ENCODE measurements around the gene TXLNB.

DNA sequence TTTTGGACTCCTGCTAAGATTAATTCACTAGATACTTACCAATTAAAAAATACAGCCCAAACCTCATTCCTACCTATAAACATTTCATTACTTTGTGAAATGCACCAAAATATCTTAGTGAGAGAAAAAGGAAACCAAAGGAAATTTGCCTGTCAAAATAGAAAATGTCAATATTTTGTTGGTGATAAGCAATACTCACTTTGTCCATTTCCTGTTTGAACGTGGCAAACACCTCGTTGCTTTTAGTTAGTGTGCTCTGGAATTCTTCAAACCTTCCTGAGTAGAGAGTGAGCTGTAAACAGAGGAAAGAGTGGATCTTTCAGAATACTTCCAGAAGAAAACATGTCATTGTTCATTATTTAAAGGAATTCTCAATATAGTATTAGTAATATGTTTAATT lies 44.2 kb downstream of the TXLNB start:
- TF ChIP-seq, protein P1, sequence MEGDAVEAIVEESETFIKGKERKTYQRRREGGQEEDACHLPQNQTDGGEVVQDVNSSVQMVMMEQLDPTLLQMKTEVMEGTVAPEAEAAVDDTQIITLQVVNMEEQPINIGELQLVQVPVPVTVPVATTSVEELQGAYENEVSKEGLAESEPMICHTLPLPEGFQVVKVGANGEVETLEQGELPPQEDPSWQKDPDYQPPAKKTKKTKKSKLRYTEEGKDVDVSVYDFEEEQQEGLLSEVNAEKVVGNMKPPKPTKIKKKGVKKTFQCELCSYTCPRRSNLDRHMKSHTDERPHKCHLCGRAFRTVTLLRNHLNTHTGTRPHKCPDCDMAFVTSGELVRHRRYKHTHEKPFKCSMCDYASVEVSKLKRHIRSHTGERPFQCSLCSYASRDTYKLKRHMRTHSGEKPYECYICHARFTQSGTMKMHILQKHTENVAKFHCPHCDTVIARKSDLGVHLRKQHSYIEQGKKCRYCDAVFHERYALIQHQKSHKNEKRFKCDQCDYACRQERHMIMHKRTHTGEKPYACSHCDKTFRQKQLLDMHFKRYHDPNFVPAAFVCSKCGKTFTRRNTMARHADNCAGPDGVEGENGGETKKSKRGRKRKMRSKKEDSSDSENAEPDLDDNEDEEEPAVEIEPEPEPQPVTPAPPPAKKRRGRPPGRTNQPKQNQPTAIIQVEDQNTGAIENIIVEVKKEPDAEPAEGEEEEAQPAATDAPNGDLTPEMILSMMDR (IDR thresholded peaks at IDR 0.05): no peak
- TF ChIP-seq POLR2AphosphoS5 (IDR thresholded peaks at IDR 0.05): no peak
- no peak for TF ChIP-seq POLR2A (IDR thresholded peaks at IDR 0.05)

All from prostate gland (tissue), 2 donors.